Stimulated activated CD8-positive, alpha-beta memory T cell treated with anti-CD3 and anti-CD28 coated beads, Interleukin-7, amount 100 ng/mL, for 24 hours (primary cell): ENCODE data around the gene PABPN1L.

ENCODE experiments used
- DNase-seq: peaks from one replicate; pipeline ENCODE4 v3.0.0-alpha.2; 2020; ENCODE audit warnings: low read depth

The PABPN1L gene

DNA sequence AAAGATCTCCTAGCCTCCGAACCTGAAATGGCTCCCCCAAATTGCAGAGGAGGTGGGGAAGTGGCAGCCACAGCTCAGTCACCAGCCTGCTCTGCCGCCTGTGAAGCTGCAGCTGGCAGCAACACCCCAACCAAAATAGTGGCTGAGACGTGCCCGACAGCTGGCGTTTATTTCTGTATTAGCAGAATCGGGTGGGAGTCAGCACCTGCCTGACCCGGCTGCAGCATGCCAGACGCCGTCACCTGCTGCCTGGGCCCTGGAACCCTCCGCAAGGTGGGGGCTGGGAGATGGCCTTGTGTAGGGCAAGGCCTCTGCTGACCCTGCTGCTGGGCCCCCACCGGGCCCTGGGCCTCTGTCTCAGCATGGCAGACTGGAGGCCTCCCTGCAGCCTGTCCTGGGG is 17.5 kb upstream of the PABPN1L start:
- DNase-seq: no peak

DNA sequence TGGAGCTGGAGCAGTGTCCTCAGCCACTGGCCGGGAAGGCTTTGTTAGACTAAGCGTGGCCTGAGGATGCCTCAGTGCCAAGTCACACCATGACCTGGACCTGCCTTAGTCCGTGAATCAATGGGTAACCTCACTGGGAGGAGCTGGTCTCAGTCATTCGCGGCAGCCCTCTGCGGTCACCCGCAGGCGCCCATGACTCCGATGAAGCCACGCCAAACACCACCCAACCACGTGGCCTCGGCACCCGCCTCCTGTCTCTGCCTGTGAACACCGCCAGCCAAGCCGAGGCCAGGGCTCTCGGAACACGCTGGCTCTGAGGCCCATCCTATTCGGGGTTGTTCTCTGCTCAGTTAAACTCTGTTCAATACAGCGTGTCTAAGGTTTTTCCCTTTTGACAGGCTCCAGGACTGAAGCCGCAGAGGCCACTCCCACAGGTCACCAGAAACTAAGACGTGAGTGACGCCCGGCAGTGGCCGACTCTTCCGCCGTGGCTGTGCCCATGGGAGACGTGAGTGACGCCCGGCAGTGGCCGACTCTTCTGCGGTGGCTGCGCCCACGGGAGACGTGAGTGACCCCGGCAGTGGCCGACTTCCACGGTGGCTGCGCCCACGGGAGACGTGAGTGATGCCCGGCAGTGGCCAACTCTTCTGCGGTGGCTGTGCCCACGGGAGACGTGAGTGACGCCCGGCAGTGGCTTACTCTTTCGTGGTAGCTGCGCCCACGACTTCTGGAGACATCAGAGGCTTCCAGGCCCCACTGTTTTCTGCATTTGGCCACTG is 16.8 kb upstream of the PABPN1L start:
- DNase-seq: no peak

- DNase-seq: no peak
Observed at GRCh38 chr16:88882358-88883030, 16.0 kb upstream of the PABPN1L start.

- no peak for DNase-seq
Observed at GRCh38 chr16:88881675-88882357, 15.4 kb upstream of the PABPN1L start.

- no peak for DNase-seq
Observed at GRCh38 chr16:88881007-88881615, 14.7 kb upstream of the PABPN1L start.

DNA sequence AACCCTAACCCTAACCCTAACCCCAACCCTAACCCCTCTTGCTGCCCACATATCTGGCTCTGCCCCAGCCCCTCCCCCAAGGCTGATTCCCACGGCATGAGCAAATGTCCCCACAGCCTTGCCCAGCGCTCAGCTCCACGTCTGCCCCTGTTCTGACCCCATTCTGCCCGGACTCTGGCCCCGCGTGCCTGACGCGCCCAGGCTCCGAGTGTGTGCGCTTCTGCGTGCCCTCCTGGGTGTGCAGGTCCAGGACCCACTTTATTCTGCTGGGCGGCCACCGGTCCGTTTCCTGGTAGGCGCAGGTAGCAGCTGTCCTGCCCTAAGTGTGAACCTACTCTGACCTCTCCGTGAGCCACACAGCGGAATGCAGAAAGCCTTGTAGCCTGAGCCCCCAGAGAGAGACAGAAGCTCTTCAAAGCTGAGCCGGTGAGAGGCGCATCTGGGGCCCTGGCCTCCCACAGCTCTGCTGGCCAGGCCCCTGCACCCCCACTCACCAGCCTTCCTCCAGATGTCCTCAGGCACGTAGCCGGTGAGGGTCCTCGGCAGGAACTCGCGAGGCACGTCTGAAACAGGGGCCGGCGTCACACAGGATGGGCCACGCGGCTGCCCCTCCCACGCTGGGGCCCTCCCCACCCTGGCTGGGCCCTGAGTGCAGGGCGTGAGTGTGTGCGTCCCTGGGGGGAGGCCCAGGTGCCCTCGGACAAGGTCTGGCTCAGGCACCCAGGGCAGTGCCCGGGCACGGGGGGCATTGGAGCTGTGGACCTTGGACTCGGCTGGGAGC is 14.0 kb upstream of the PABPN1L start:
- DNase-seq: no peak

GRCh38 chr16:88879788-88880055 is 13.3 kb upstream of the PABPN1L start:
- DNase-seq: no peak

DNA sequence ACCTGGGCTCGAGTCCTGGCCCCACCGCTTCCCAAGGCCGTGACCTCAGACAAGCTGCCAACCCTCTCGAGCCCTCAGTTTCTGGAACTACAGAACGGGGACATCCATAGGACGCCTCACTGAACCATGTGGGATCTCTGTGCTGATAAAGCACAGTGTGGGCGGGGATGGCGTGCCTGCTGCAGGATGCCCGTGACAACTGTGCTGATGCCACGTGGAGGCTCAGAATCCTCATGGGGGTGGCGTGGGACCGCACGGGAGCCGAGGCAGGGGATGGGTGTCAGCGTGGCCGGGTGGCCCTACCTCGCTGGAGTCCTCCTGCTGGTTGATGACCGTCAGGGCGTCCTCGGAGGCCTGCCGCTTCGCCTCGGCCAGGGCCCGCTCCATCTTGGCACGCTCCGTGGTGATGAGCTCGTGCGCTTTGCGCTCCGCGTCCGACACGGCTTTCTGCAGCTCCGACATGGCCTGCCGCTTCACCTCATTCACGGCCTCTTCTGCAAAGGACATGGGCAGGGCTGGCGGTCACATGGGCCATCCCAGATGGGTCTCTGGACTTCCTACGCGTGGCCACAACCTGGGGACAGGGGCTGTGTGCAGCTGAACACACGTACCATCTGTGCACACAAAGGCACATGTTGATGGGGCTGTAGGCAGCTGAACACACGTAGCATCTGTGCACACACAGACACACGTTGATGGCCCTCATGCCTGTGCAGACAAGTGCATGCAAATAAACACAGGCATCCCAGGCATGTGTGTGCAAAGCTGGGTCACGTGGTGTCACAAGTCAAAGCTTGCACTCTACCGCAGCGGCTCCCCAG is 12.7 kb upstream of the PABPN1L start:
- no peak for DNase-seq

DNA sequence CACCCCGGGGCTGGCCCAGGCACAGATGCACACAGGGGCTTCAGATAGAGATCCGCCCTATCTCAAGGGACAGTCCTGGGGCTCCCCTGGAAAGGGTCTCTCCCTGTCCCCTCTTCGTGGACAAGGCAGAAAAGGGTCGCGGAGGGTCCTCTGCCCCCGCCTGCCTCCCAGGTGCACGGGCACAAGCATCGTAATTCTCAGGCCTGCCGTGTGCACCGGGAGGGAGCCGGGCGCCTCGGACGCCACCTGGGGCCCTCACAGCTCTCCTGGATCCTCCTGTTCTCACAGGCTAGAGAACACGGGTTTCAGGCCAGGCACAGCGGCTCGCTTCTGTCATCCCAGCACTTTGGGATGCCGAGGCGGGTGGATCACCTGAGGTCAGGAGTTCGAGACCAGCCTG is 11.9 kb upstream of the PABPN1L start:
- no peak for DNase-seq

GRCh38 chr16:88877564-88878289 is 11.3 kb upstream of the PABPN1L start:
- DNase-seq: no peak

- DNase-seq: no peak
Observed at GRCh38 chr16:88876942-88877526, 10.6 kb upstream of the PABPN1L start.

DNA sequence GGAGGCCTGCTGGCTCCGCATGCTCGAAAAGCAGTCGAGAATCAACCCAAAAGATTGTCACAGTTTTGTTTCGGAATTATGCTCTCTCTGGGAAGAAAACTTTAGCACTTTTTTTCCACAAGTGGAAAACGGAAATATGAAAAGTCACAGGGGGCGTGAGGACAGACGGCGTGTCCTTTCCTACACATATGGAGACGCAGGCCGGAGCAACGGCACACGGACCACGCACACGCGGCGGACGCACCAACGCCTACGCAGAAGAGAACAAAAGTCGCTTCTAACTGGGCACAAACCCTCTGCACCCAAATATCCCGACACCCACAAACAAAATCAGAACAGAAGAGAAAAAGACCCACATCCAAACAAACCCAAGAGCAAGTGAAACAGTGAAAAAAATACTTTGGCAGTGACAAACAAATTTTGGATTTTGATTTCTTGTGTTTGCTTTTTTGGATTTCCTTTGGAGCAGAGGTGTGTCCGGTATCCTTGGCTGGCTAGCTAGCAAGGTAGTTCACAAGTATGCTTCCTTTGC is 9.3 kb upstream of the PABPN1L start:
- DNase-seq: no peak

- no peak for DNase-seq
Observed at GRCh38 chr16:88874938-88875599, 8.6 kb upstream of the PABPN1L start.

GRCh38 chr16:88872650-88873331 is 6.3 kb upstream of the PABPN1L start:
- DNase-seq: no peak

DNA sequence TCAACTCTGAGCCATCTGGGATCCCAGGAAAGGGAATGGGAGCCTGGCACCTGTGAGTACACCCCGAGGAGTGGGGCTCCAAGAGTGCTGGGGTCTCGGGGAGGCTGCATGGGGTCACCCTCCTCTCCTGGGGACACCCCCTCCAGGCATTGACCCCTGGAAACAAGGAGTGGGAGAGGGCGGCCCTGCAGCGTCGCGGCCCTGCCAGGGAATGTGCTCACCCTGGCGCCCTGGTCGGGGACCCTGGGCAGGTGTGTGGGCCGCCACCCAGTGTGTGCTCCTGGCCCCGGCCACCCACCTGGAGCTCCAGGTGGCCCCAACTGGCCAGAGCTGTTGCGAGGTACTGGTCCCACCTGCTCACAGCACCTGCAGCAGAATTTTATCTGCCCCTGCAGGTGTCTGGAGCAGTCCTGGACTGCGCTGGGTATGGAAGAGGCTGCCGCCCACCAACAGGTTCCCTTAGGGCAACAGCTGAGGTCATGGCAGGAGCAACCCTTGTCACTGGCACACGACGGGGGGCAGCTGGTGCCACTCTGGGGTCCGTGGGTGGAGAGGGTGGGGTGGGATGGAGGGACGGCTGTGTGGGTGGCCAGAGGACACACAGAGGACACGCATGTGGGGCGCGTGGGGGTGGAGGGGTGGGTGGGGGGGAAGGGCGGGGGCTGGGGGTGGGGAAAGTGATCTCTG is 5.4 kb upstream of the PABPN1L start:
- DNase-seq: no peak

DNA sequence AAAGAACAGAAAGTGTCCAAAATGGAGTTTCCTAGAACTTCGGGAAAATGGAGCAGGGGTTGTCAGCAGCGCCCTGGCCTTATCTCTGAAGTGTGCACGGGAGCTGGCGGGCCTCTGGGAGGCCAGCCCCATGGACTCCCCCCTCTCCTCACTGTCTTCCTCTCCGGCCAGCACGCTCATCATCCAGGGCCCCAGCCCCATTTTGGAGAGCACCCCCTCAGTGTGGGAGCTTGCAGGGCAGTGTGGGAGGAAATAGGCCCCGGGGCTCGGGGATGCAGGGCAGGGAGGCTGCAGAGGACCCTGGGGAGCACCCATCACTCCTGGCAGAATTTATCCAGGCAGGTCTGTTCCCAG is 4.9 kb upstream of the PABPN1L start:
- no peak for DNase-seq

GRCh38 chr16:88870608-88871348 is 4.3 kb upstream of the PABPN1L start:
- no peak for DNase-seq

DNA sequence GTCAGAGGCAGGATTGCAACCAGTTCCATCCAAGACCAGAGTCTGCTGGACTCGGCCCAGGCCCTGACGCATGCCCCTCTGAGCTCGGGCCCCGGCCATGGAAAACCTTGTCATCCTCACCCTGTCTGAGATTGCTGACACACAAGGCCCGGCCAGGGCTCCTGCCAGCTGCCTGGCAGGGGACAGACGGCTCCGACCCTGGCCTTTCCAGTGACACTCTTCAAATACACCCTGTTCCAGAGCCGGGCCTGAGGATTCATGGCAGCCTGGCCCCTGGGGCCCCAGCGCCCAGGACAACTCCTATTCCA is 3.2 kb upstream of the PABPN1L start:
- no peak for DNase-seq
